SIG-M5 (cell line): Measurements from ENCODE around the gene SEC31A.
"Not testable (repeated sequence)": the region's sequence is repeated elsewhere in the genome, so short reads cannot be mapped to it uniquely, and the experiment has no call there.

Experiments used
- DNase-seq: peaks from one replicate; lab custom pipeline; 2025; lab: John Stamatoyannopoulos, UW

SEC31A gene, protein sequence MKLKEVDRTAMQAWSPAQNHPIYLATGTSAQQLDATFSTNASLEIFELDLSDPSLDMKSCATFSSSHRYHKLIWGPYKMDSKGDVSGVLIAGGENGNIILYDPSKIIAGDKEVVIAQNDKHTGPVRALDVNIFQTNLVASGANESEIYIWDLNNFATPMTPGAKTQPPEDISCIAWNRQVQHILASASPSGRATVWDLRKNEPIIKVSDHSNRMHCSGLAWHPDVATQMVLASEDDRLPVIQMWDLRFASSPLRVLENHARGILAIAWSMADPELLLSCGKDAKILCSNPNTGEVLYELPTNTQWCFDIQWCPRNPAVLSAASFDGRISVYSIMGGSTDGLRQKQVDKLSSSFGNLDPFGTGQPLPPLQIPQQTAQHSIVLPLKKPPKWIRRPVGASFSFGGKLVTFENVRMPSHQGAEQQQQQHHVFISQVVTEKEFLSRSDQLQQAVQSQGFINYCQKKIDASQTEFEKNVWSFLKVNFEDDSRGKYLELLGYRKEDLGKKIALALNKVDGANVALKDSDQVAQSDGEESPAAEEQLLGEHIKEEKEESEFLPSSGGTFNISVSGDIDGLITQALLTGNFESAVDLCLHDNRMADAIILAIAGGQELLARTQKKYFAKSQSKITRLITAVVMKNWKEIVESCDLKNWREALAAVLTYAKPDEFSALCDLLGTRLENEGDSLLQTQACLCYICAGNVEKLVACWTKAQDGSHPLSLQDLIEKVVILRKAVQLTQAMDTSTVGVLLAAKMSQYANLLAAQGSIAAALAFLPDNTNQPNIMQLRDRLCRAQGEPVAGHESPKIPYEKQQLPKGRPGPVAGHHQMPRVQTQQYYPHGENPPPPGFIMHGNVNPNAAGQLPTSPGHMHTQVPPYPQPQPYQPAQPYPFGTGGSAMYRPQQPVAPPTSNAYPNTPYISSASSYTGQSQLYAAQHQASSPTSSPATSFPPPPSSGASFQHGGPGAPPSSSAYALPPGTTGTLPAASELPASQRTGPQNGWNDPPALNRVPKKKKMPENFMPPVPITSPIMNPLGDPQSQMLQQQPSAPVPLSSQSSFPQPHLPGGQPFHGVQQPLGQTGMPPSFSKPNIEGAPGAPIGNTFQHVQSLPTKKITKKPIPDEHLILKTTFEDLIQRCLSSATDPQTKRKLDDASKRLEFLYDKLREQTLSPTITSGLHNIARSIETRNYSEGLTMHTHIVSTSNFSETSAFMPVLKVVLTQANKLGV

DNA sequence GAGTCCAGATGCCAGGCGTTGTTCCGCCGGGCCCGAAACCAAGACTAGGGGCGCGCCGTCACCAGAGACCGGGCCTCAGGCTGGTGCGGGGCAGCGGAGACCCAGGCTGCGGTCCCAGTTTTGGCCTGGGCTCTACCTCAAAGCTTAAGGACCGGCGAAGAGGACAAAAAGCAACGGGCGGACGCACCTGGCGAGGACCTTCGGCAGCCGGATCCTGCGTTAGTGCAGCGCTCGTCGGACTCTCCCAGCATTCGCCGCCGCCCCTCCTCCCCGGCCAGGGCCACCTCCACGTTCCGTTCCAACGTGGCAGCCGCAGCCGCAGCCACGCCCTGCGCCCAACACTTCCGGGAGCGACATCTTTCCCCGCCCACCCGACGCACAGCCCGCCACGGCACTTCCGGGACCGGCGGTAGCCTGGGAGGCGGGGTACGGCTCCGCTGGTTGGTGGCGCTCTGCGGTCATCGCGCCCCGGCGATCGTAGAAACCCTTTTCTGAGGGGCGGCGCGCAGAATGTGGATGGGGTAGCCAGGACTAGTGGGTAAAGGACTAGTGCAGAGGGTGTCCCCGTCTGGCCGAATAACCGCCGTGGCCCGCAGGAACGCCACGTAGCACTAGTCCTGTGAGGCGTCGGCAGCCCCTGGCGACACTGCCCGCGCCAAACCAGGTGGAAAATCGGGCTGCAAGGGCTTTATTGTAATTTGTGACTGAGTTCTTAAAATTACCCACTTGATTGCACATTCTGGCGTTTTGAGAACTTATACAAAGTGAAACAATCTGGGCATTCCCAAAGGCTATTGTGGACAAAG lies at the start of gene SEC31A:
Gene SEC31A, minus strand, starts transcription at position 253 of the 806 bp plus-strand sequence. CDS start 9,217 bp downstream, outside the sequence.
- peak; percentile 71 for DNase-seq

DNA sequence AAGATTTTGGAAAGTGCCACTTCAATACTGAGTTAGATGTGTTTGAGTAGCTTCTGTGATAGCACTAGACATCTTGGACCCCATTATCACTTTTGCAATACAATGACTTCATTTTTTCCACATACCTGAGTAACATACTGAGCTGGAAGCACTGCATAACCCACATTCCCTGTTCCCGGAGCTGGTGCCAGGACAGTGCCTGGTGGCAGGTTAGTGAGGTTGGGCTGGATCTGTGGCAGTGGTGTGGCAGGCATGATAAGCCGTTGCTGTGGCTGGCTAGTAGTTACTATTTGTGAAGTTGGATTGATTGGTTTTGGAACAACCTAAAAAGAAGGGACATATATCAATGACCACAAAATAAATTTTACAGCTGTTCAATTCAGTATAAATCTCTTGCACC lies 48.5 kb upstream of the SEC31A start:
- DNase-seq, result no peak

DNA sequence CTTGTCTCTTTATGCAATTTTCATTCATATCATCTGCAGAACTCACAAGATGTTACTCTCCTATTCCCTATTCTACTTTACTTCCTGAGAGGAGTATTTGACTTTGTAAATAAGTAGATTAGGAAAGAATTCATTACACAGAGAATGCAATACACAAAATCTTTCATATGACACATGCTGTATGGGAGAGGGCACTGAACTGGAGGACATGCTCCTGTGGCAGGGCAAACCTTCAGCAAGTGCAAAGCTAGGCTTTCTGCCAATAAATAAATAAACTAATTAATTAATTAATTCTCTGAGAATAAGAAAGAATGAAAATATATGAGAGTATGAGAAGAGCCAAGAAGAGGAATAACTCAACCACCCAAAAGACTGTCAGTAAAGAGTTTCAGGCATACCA lies 43.5 kb upstream of the SEC31A start:
- no peak for DNase-seq

DNA sequence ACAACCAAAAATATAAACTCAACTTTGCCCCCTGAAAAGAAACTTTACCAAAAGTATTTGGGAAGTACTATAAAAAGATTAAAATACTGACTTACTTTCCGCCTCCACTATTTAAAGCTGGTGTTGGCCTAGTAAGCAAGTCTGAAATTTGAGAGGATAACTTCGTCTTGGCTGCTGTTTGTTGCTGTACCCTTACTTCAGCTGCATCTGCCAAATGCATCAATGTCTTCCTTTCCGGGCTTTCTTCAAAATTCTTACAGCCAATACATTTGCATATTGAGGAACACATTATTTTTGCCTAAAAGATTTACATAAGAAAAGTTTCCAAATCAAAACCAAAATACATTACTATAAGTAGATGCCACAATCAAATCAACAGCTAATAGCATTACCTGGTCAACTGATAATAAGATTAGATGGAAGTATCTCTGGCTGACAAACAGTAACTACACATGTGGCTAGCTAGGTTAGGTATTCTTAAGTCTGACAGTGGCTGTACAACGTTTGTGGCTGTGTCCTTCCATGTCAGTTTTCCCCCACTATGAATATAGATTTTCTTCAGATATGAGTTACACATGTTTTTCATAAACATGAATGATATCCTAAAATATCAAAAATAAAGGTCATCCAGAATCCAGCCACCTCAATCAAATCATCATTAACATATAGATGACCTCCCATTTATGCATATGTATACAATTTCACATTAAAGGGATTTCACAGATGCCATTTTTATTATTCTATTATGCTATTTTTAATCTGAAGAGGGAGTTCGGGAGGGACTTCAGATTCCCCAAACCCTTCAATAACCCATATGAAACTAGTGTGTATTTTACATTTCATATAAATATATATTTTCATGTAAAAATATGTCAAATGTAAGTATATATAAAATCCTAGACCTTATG lies 40.1 kb upstream of the SEC31A start:
- DNase-seq, result no peak

DNA sequence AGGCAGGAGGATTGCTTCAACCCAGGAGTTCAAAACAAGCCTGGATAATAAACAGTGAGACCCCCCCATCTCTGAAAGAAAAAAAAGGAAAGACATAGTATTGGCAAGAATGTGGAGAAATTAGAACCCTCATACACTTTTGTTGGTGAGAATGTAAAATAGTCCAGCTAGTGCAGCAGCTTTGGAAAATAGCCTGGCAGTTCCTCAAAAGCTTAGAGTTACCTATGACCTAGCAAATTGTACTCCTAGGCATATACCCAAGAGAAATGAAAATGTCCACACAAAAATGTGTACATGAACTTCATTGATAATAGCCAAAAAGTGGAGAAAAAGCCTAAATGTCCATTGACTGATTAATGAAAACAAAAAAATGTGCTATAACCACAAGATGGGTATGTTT lies 30.8 kb upstream of the SEC31A start:
- no peak for DNase-seq

DNA sequence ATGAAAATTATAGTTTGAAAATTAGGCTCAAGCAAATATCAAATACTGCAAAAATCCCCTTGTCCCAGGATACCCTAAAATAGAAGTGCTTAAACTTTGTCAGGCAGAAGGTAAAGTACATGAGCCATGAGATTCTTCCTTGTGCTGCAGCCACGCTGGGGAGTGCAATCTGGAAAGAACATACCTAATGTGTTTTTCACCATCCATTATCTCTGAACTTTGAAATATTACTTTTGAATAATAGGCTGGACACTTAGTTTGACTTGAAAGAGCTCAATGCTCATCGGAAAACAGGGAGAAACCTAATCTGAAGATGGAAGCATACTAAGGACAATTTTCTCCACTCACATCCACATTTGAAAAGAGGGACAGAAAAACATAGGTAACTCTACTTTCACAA lies 28.4 kb upstream of the SEC31A start:
- no peak for DNase-seq

DNA sequence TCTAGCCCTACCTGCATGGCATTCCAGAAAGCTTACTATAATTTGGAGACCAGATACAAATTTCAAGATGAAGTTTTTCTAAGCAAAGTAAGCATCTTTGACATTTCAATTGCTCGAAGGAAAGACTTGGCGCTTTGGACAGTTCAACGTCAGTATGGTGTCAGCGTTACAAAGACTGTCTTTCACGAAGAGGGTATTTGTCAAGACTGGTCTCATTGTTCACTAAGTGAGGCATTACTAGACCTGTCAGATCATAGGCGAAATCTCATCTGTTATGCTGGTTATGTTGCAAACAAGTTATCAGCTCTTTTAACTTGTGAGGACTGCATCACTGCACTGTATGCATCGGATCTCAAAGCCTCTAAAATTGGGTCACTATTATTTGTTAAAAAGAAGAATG lies 27.1 kb upstream of the SEC31A start:
- DNase-seq, result no peak

DNA sequence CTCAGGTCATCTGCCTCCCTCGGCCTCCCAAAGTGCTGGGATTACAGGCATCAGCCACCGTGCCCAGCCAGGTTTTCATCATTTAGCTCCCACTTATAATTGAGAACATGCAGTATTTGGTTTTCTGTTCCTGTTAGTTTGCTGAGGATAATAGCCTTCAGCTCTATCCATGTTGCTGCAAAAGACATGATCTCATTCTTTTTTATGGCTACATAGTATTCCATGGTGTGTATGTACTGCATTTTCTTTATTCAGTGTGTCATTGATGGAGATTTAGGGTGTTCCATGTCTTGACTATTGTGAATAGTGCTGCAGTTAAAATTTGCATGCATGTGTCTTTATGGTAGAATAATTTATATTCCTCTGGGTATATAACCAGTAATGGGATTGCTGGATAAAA lies 23.0 kb upstream of the SEC31A start:
- not testable (repeated sequence) for DNase-seq

DNA sequence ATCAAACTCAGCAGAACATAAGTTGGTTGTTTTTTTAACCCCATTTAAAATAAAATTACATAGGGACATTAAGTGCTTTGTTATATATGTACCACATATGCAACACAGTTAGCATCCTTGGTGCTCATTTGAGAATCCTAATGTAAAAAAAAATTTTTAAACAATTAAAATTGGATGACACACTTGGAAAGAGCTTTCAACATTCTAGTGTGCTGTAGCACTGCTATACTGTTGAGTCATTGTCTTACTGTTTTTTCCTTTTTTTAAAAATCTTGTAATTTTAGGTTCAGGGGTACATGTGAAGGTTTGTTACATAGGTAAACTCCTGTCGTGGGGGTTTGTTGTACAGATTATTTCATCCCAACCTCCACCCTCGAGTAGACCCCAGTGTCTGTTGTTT lies 22.4 kb upstream of the SEC31A start:
- DNase-seq, result no peak

DNA sequence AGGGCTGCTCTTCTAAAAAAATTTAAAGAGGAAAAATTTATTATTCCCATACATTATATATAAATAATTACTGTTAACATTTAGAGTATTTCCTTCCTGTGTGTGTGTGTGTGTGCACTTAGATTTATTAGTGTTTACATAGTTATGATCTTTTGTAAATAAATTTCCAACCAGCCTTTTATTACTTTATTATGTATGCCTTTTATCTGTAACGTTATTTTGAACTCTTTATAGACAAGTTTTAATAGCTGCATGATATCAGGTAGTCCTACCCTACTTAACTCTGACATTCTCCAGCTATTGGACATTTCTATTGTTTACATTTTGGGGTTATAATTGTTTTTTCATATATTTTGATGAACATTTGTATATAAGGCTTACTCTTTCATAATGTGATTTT lies 18.4 kb upstream of the SEC31A start:
- no peak for DNase-seq

DNA sequence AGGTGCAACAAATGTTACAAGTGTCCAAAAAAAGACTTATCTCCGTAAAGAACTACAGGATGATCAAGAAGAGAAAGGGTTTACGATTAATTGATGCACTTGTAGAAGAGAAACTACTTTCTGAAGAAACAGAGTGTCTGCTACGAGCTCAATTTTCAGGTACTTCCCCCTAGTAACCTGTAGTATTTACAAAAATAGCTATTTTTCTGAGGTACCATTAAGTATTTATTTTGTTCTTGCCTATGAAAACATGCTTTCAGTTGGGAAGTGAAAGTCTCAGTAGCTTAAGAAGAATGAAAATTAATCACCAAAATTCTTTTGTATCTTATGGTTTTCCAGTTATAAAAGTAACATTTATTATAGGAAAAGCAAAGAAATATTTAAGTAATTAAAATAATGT lies 15.5 kb upstream of the SEC31A start:
- no peak for DNase-seq

DNA sequence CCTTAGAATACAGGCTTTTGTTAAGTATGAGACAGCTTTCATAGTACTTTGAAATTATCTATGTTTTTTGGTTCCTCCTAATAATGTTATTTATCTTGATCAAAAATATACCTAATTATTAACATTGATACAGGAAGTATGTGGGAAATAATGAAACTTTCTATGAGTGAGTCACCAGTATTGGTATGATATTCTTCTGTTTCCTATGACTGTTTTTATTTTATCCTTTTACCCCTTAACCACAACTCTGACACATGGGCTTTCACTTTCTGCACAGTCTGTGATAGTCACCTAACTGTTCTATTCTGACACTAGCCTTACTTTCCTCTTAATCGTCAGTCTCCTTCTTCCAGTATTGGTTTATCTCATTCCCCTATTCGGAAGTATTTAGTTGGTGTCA lies 14.3 kb upstream of the SEC31A start:
- no peak for DNase-seq

DNA sequence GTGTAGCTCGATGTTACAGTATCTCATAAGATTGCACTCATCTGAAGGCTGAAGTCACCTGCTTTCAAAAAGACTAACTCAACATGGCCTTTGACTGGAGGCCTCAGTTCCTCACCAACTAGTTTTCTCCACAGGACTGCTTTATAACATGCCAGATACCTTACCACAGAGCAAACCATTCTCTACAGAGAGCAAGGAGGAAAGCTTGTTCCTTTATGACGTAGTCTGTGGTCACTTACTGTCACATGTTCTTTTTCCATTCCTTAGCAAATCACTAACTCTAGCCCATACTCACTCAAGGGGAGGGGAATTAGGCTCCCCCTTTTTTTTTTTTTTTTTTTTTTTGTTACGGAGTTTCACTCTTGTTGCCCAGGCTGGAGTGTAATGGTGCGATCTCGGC lies 12.8 kb upstream of the SEC31A start:
- no peak for DNase-seq

DNA sequence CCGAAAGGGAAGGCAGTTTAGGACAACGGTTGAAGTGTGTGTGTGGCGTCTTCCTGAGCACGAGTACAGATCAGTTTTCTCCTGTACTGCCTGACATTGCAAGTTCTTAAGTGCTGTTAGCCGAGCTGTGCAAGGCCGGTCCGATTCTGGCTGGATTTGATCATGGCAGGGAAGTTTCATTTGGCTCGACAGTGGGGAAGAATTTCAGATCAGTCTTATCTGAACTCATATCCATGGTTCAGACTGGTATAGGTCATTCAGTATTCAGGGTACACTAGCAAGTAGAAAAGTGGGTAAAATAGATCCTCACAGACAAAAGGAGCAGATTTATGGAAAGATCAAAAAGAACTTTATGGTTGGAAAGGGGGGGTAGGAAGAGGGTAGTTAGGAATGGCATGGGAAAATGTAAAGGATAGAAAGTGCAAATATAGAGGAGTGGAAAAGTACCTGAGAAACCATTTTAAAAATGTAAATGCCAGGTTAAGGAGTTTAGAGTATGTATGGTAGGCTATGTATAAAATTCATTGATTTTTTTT lies 10.3 kb upstream of the SEC31A start:
- no peak for DNase-seq

DNA sequence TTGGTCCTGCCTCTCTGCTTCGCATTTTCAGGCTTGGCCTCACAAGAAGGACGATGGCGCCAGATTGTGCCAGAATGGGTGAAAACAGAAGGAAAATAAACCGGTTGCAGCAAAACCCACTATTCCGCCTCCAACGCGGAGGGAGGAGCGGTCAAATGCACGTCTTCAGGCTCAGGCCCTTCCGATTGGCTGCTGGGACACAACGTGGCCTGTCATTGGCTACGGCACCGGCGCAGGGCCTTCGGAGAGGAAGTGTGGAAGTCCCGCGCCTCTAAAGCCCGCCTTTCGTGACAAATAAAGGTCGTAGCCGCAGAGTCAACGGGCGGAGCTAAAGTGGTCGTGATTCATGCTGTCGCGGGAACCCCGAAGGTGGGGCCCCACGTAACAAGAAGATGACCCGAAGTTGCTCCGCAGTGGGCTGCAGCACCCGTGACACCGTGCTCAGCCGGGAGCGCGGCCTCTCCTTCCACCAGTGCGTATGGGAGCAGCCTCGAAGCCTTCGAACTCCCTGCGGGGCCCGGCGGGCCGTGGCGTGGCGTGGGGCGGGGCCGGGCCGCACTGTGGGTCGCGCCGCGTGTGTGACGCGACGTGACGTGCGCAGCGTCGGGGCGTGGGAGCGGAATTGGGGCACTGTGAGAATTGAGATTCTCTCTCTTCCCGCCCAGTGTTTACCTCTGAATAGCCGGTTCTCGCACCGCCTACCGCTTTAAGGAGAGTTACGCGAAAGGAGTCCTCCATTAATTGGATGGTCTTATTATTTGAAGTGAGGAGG lies 9.6 kb upstream of the SEC31A start, which contains the start of gene THAP9:
Gene THAP9, plus strand, starts transcription at position 325 of the 772 bp plus-strand sequence. Its CDS starts 68 bp downstream, at position 393.
- DNase-seq, result peak; percentile 98

DNA sequence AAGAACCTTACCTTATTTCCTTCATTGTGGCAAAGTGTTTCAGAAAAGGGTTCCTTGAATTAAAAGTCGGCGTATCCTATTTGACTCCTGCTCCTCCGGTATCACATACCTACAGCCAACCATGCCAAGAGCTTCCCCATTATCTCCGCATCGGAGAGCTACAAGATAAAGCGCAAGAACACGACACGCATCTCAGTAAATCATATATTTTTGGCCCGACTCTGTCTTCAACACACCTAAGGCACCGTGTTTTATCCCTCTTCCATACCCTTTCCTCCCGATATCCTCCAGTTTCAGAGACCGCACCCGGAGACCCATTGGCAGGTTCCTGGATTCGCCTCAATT lies 9.1 kb upstream of the SEC31A start:
- no peak for DNase-seq

DNA sequence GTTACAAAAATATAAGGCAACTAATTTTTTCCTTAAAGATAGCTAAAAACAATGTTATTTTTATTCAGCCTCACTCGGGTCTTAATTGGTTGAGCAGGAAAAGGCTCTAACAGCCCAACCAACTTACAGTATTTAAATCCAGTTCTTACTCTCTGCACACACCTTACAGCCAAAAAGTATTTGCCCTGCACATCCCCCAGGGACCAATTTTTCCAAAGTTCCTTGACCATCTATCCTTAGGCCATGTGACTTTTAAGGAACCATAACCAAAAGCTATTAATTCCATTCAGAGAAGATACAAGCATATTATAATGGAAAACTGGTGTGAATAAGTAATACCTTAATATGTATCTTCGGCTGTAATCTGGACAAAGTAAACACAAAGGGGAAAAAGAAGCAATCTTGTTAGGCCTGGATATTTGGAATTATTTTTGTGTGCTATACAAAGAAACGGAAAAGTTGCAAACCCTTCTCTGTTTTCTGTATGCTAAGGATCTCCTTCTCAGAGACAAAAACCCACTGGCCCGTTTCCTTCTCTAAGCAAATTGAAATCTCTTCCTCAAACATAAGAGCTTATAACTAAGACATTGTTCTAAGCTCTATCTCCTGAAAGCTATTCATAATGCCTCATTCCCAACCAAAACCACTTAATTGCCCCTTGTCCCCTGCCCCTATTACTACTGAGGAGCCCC lies 8.6 kb upstream of the SEC31A start:
- DNase-seq, result no peak

DNA sequence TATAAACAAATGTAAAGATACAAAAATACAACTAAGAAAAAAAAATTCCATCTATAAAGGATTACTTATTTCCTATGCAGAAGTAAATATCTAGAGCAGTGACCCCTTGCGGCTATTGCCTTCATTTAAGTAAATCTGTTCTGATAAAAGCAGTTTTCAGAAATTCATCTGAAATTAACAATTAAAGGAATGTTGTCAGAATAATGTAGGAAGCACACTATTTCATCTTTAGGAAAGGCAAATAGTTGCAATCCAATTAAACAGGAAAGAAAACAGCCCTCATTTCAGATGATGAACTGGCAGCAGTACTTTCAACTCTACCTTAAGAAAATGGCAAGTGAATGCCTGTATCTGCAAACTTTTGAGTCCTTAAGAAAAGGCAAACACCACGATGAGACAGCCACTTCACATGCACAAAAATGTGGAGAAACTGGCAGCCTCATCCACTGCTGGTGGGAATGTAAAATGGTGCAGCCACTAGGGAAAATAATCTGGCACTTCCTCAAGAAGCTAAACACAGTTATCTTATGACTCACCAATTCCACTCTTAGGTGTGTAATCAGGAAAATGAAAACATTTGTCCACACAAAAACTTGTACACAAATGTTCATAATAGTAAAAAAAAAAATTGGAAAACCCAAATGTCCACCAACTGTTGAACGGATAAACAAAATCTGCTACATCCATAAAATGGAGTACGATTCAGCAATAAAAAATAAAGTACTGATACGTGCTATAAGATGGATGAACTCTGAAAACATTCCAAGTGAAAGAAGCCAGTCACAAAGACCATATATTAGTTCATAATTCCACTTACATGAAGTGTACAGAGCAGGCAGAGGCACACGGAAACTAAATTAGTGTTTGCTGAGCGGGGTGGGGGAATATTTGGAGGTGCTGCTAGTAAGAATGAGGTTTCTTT lies 7.6 kb upstream of the SEC31A start:
- no peak for DNase-seq
